Ishikawa (cell line): ENCODE results near the gene SYNE1.

Source experiments
- CEBPB ChIP-seq: IDR thresholded peaks from 2 replicates; pipeline ENCODE4 v1.6.1; 2012
- CREB1 ChIP-seq: IDR thresholded peaks from 2 replicates; pipeline ENCODE4 v1.6.1; 2012; ENCODE audit warnings: low read depth
- EGR1 ChIP-seq: IDR thresholded peaks from 2 replicates; pipeline ENCODE4 v1.6.1; 2012
- EP300 ChIP-seq: IDR thresholded peaks from 2 replicates; pipeline ENCODE4 v1.6.1; 2012; ENCODE audit warnings: borderline replicate concordance
- FOXM1 ChIP-seq: IDR thresholded peaks from 2 replicates; pipeline ENCODE4 v1.6.1; 2012; ENCODE audit warnings: low read depth, borderline replicate concordance
- MAX ChIP-seq: IDR thresholded peaks from 2 replicates; pipeline ENCODE4 v1.6.1; 2012
- NFIC ChIP-seq: IDR thresholded peaks from 2 replicates; pipeline ENCODE4 v1.6.1; 2012
- RAD21 ChIP-seq: IDR thresholded peaks from 2 replicates; pipeline ENCODE4 v1.6.1; 2012; ENCODE audit warnings: low read depth
- REST ChIP-seq: IDR thresholded peaks from 2 replicates; pipeline ENCODE4 v1.6.1; 2012; ENCODE audit warnings: low read depth, mild to moderate bottlenecking
- TAF1 ChIP-seq: IDR thresholded peaks from 2 replicates; pipeline ENCODE4 v1.6.1; 2012; ENCODE audit warnings: low read depth, mild to moderate bottlenecking
- TCF12 ChIP-seq: IDR thresholded peaks from 2 replicates; pipeline ENCODE4 v1.6.1; 2012; ENCODE audit warnings: low read depth
- TEAD4 ChIP-seq: IDR thresholded peaks from 2 replicates; pipeline ENCODE4 v1.6.1; 2012
- USF1 ChIP-seq: IDR thresholded peaks from 2 replicates; pipeline ENCODE4 v1.6.1; 2012
- YY1 ChIP-seq: IDR thresholded peaks from 2 replicates; pipeline ENCODE4 v1.6.1; 2012; ENCODE audit warnings: low read depth
- ZBTB7A ChIP-seq: IDR thresholded peaks from 2 replicates; pipeline ENCODE4 v1.6.1; 2012; ENCODE audit warnings: low read depth

SYNE1 gene

GRCh38 chr6:152680151-152680550 lies 43.0 kb upstream of the SYNE1 start:
- TF ChIP-seq TEAD4: no peak
- no peak for TF ChIP-seq ZBTB7A
- TF ChIP-seq TCF12: no peak
- no peak for TF ChIP-seq CEBPB
- no peak for TF ChIP-seq TAF1
- no peak for TF ChIP-seq REST
- TF ChIP-seq EGR1: no peak
- no peak for TF ChIP-seq USF1
- TF ChIP-seq RAD21: no peak
- no peak for TF ChIP-seq MAX
- TF ChIP-seq EP300: no peak
- no peak for TF ChIP-seq NFIC
- no peak for TF ChIP-seq FOXM1
- no peak for TF ChIP-seq CREB1
- no peak for TF ChIP-seq YY1

- TF ChIP-seq NFIC (no peak), TAF1 (no peak), REST (no peak), MAX (no peak), EGR1 (no peak)
These were observed 36.1 kb upstream of the SYNE1 start for GRCh38 chr6:152673236-152673635.

GRCh38 chr6:152671171-152671570 lies 34.0 kb upstream of the SYNE1 start:
- TF ChIP-seq ZBTB7A: no peak
- TF ChIP-seq REST: no peak
- TF ChIP-seq YY1: no peak
- no peak for TF ChIP-seq EGR1
- TF ChIP-seq RAD21: no peak
- TF ChIP-seq EP300: no peak
- TF ChIP-seq CREB1: no peak
- no peak for TF ChIP-seq TCF12
- no peak for TF ChIP-seq NFIC
- TF ChIP-seq TEAD4: no peak
- no peak for TF ChIP-seq TAF1
- TF ChIP-seq MAX: no peak
- no peak for TF ChIP-seq FOXM1
- TF ChIP-seq USF1: no peak
- TF ChIP-seq CEBPB: no peak

GRCh38 chr6:152669895-152670294 lies 32.7 kb upstream of the SYNE1 start:
- peak; percentile 53 for TF ChIP-seq RAD21
- no peak for TF ChIP-seq TEAD4
- no peak for TF ChIP-seq CEBPB
- TF ChIP-seq TCF12: no peak
- TF ChIP-seq USF1: no peak
- TF ChIP-seq FOXM1: no peak
